Dedifferentiated amniotic fluid mesenchymal stem cell (primary cell): Measurements from ENCODE around the gene REEP1.
"Not testable (repeated sequence)": the region's sequence is repeated elsewhere in the genome, so short reads cannot be mapped to it uniquely, and the experiment has no call there.

Experiments used
- DNase-seq: peaks from one replicate; pipeline ENCODE4 v3.0.0-alpha.2; 2016; ENCODE audit errors: extremely low spot score

REEP1 gene

DNA sequence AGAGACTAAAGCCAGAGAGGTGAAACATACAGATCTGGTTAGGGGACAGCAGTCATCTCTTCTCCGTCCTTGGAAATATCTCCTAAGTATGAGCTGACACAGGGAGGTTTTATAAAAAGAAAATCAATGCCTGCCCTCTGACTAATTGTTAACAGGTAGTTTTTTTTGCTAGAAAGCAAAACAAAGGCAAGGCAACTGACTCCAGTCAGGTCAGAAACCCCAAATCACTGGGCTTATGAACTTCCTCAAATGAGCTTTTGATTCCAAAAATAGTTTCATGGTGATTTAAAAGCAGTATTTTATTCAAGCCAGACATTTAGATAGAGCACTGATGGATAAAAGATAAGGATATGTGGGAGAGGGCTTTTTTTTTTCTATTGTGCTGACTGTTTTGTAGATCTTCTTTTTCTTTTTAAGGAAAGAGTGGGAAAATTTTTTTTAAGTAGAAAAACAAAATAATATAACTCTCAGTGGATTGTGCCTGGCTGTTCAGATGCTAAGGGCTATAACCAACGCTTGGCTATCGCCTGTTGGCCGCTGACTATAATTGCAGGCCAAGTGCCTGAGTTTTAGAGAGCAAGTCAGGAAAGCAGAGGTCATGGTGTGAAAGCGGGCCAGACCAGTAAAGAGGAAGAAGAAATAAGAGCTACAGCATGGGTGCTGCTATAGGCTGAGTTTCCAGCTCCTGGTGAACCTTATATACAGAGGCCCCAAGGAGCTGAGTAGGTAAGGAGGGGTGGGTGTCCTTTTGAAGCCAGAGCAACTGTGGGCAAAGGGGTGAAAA, 93.3 kb downstream of the REEP1 start:
- no peak for DNase-seq

DNA sequence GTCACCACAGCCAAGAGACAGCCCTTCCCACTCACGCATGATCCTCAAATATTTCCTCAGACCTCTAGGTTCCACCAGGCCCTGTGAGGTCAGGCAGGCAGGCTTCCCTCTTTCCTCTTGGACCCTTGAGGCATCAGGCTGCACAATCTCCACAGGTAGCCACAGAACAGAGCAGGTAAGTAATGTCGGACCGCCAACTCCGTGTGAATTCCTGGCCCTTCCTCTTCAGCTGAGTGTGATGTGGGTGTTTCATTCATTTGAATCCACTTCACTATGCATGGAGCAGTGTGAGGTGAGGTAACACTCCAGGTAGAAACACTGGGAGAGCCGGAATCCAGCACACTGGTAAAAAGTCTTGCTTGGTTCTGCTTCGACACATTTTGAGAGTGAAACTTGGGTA, 94.2 kb downstream of the REEP1 start:
- no peak for DNase-seq

DNA sequence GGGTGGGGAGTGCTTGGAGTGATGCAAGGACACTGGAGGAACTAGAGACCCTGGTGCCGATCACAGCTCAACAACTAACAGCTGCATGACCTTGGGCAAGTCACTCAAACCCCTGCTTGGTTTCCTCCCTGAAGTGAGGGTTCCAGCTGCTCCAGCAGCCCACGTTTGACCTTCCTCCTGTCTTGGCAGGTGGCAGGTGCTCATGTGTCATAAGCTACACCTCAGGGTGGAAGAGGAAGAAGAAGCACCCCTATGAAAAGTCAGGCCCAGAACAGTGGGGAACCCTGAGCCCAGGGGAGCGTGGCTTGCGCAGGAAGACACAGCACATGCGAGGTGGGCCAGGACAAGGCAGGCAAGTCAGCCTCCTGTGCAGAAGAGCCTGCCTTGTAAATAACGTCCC, 95.8 kb downstream of the REEP1 start:
- no peak for DNase-seq

DNA sequence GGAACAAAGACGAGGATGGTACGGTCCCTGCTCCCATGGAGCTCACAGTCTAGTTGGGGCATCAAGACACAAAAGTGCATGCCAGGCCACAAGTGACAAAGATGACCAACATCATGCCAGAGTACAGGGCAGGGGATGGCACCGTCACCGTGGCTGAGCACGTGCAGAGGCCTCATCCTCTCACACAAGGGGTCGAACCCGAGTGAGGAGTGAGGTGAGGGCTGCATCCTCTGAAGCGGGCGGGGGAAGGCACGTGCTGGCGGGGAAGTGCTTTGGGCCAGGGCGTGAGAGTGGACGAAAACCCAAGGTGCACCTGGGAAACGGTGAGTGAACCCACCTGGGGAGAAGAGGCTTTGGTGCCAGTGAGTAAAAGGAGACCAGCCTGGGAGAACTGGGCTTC, 97.2 kb downstream of the REEP1 start:
- DNase-seq, result no peak

DNA sequence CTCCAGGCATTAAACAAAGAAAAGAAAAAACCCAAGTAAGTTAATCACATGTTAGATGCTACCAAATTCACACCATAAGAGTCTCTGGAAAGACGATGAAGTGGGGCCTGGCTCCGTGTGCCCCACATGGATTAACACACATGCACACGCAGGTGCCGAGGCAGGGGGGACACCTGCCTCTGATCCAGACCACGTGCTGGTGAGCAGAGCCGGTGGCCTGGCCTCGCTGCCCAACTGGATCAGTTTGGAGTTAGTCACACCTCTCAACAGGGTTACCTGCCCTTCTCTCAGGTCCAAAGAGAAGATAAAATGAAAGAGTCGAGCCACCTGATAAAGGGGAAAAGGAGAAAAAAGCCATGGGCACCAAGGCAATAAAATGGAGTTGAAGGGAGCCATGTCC, 97.7 kb downstream of the REEP1 start:
- DNase-seq, result no peak

DNA sequence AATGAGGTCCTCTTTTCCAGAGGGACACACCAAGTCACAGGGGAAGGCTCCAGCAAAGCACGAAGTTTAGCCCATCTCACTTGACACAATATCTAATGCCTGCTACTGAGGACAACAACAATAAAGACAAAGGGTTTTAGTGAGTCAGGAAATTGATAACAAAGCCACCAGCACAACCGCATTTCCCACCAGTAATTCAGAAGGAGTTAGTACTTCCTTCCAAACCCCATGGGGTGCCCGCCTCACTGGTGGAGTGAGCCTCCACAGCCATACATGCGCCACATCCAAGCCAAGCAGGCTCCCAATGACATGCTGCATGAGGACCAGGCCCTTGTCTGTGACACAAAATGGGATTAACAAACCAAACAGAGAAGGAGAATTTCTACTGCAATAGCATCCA, 98.1 kb downstream of the REEP1 start:
- DNase-seq, result no peak

DNA sequence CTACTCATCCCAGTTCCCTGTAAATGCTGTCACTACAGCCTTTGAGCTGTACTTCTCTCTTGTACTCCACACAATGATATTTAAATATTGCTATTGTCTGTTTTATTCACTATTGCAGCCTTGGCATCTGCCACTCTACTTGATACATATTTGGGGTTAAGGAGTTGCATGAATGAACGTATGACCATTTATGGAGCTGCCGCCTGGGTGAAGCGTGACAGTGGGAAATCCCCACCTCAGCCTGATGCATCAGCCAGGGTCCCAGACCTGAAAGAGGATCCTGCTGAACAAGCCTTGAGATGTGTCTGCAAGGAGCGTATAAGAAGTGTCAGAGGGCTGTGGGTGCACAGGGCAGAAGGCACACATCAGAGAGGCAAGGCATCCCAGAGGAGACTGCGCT, 99.1 kb downstream of the REEP1 start:
- no peak for DNase-seq

DNA sequence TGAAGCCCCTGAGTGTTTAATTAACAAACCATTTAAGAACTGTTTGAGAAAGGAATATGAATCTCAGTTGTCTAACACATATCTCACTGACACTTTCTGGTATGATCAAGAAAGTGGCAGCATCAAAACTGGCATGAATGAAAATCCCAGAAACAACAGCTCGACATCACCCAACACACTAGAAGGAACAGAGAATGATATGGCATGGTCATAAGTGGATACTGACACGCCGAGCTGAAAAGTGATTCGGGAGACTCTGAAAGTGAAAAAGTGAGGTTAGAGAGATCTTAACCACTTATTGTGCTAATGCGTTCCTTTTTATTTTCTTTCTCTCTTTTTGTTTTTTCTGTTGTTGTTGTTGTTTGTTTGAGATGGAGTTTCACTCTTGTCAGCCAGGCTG, 100.3 kb downstream of the REEP1 start:
- no peak for DNase-seq

DNA sequence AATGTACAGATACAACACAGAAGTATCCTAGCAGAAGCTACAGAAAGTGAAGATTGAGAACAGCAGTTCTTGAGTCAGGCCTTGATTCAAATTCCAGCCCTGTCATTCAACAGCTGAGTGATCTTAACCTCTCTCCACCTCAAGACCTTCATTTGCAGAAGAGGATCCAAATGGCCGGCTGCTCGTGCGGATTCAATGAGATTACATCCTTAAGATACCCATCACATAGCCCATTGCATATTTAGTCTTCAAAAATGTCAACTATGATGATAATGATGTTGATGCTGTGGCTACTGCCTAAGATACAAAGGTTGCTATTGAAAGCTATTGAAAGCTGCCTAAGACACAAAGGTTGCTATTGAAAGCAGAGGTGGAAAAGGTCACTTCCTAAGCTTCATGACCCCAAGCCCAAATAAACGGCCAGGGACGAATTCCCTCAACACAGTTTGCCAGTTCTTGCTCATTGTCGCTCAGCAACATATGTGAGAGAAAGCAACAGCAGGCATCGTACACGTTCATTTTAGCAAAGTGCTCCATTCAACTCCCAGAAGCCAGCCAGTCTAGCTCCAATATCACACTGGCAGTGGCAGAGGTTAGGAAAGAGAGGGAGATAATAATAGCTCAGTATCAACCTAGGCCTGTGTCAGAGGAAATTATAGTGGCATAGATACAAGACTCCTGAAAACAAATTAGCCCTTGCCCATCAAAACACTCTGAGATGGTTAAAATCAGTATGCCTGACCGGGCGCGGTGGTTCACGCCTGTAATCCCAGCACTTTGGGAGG, 102.0 kb downstream of the REEP1 start:
- no peak for DNase-seq

DNA sequence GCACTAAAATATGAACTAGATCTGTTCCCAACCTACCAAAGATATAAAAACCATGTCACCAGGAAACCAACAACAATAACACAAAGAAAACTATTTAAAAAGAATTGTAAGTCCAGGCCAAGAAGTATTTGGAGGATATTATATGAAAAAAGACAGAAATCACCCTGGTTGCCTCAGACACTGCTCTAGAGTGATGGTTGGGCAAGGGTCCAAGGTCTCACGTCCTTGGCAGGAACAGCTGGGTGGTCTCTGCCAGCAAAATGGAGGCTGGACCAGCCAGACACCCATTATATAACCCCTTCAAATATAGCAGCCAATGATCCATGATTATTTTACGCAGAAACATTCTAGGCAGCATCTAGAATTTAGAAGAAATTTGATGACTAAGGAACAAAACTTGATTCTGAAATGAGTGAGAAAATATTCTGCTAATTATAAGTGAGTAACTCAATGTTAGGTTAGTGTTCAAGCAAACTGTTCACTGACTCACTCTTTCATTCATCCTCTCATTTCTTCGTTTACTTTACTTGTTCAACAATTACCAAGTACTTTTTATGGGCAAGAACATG, 102.8 kb downstream of the REEP1 start:
- no peak for DNase-seq

DNA sequence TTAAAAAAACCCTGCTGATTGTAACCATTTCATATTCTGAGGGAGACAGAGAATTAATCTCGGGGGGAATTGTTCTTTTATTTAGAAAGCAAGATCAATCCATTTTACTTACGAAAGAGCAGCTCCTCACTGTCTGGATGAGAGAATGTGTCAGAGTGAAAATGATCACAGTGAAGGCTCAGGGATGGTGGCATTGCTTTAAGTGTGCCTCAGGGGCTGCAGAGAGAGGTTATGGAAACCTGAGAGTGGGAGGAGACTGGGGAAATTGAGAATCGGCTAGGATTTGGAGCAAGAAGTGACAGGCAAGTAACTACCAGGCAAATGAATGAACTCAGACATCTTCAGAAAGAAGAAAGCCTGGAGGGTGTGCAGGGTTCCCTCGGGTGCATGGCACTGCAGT, 104.0 kb downstream of the REEP1 start:
- DNase-seq, result no peak

DNA sequence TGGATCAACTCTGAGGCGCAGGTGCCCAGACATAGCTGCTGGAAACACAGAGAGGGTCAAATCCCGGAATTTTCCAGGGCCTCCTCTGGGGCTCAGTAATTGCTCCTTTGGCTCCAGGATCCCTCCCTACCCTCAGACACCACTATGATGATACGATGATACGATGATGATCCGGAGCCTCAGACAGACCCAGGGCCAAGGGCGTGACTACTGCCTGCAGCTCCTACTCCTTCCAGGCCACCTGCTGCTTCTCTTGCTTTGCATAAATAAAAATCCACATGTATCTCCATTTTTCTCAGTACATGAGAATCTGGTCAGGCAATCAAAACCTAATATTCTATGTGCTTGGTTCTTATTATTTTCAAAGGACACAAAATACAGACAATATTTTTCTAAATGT, 104.5 kb downstream of the REEP1 start:
- DNase-seq, result no peak

DNA sequence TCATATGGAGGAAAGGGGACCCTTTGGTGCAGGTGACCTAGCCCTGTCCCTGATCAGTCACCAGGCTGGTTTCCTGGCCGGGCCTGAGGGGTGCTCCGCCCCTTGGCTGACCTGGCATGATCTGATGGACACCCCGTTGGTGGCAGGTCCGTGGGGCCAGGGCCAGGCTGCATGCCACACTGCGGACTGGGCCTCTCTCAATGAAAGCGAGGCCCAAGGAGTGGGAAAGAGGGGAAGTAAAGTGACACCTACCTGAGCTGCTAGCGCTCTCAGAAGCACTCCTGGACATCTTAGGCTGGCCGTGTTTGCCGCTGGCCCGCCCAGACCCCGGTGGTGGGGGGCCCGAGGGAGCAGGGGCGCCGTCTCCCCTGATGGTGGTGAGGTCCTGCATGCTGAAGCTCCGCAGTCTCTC, 105.0 kb downstream of the REEP1 start:
- DNase-seq, result no peak

DNA sequence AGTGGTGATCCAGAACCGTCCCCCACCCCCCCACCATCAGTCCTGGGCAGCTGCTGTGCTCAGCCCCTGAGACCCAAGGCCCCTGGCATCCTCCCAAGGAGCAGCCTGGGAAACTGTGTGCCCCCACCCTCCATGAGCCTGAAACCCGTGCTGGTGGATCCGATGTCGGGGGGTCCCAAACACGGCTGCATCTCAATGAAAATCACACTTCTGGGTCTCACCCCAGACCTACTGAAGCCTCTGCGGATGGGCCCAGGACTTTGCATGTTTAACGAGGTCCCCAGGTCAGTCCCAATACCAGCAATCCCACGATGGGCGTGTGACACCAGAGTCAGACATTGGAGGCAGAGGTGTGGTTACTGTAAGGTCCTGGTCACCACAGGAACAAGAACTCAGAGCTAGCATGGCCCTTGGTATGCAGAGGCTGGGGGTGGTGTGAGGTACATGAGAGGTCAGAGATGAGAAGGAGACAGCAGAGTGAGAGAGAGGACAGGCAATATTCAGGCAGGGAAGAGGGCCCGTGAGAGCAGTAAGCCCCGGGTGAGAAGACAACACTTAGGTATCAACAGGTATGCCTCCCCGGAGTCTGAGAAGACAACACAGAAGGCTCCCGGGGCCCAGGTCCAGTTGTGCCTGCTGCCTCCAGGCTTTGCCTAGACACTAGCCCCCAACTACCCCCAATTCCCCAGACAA, 105.6 kb downstream of the REEP1 start:
- DNase-seq, result no peak

DNA sequence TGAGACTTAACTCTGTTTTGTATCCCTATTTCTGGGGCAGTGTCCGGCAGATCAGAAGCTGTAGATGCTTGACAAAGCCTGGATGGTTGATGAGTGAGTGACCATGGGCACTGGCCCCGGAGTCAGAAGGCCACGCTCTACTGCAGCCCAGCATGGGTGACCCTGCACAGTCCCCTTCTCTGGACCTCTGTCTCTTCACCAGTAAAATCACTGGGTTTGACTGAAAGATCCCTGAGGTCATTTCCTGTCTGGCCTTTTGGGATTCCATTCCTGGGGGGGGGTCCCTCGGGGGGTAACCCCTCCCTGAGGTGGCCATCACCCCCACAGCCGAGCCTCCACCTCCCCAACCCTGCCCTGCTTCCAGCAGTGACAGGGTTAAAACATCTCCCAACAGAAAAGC, 106.5 kb downstream of the REEP1 start:
- DNase-seq, result no peak

DNA sequence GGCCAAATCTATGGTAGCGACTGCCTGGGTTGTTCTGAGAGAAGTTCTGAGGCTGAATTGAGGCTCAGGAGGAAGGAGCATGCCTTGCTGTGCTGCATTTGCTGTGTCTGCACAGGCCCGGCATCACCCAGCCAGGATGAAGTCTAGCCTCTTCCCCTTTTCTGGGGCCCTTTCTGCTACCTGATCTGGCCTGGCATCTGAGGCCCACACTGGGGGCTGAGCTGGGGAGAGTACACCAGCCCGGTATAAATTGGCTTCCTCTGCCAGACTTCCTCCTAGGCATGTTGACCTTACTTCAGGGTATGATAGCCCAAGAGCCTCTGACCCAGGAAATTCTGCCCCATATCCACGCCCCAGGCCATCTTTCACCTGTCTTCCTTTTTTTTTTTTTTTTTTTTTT, 108.2 kb downstream of the REEP1 start:
- no peak for DNase-seq

DNA sequence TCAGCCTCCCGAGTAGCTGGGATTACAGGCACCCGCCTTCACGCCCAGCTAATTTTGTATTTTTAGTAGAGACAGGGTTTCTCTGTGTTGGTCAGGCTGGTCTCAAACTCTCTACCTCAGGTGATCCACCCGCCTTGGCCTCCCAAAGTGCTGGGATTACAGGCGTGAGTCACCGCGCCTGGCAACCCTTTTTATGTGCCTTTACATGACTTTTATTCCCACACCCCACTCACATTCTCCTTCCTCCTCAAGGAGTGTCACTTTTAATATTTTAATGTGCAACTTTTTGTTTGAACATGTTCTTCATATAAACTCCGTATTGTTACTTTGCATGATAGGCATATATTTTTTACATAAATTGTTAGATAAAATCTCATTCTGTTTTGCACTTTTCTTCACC, 108.9 kb downstream of the REEP1 start:
- DNase-seq, result not testable (repeated sequence)

DNA sequence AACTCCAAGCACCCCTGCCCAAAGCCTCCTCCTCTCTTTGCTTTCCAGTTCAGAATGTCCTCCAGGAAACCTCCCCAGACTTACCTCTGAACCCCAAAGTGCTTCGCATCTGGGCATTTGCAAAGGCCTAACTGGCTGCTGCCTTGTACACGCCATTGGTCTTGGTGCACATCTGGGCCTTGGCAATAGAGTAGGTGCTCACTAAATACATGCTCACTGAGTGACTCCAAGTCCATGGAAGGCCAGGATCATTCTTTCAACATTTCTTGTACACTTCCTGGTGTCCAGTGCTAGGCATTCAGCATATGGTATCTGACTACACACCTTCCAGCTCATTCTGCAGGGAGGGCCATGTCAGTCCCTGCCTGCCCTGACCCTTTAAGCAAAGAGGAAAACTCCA, 109.7 kb downstream of the REEP1 start:
- DNase-seq, result no peak

DNA sequence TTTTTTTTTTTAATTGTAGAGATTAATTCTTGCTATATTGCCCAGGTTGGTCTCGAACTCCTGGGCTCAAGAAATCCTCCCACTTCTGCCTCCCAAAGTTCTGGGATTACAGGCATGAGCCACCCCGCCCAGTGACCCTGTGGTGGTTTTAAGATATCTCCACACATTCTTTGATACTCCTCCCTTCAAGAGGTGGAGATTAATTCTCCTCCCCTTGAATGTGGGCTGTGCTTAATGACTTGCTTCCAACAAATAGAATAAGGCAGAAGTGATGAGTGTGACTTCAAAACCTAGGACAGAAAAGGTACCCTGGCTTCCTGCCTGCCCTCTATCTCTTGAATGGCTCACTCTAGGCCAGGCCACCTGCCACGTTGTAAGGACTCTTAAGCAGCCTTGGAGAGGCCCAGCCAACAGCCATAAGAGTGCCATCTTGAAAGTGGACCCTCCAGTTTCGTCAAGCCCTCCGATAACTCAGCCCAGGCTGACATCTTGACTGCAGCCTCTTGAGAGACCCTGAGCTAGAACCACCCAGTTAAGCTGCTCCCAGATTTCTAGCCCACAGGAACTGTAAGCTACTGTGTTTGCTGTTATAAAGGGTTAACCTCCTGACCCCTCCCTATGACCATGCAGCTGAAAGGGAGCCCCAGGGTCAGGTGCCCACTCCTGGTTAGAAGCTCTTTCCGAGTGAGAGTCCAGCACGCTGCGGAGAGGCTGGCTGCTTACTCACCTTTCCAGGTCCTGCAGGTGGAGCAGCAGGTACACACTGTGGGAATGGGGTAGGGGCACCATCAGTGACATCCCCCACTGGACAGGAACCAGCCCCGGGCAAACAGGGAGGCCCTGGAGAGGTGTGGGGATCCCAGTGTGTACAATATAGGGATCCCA, 110.5 kb downstream of the REEP1 start:
- no peak for DNase-seq

DNA sequence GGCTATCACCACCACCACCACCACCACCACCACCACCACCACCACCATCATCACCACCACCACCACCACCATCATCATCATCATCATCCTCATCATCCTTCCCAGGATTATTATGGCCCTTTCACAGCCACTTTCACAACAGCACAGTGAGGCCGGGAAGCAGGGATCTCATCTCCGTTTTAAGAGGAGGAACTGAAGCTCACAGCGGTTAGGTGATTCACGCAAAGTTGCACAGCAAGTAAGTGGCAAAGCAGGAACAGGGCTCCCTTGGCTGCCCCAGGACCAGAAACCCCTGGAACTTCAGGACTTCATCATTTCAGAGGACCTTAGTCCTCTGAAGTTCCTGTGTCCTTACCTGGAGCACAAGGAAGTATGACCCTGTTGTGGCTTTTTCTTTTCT, 111.4 kb downstream of the REEP1 start:
- no peak for DNase-seq

DNA sequence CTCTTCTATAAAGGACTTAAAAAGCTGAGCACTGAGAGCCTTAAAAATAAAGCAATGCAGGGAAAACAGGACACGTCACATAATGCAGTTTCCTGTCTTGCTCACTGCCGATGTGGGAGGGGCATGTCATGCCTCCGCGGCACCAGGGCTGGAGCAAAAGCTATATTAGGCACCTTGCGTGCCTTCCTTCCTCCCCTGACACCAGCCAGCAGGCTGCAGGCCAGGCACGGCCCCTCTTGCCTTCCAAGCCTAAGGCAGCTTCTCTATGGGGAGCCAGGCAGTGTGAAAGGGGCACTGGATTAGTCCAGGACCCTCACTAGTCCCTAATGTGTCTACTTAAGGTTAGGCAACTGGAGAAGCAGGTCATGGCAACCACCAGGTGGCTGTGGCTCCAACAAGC, 111.8 kb downstream of the REEP1 start:
- no peak for DNase-seq
